HG03196 (cell line): Measurements from ENCODE around the gene MYH7.

ENCODE experiments used
- ATAC-seq: cut with Tn5 transposase; IDR thresholded peaks from one replicate; pipeline ENCODE4 v1.9.1; 2021; ENCODE audit not compliant: unreplicated experiment

Gene MYH7

GRCh38 chr14:23449314-23449713 is 13.9 kb upstream of the MYH7 start:
- ATAC-seq: no peak

GRCh38 chr14:23447361-23448350 is 12.2 kb upstream of the MYH7 start:
- ATAC-seq: no peak

GRCh38 chr14:23446291-23446851 is 10.9 kb upstream of the MYH7 start:
- ATAC-seq: no peak

GRCh38 chr14:23445773-23446172 is 10.3 kb upstream of the MYH7 start:
- ATAC-seq: no peak

- ATAC-seq: no peak
Observed at GRCh38 chr14:23444314-23444713, 8.9 kb upstream of the MYH7 start.

GRCh38 chr14:23443881-23444280 is 8.4 kb upstream of the MYH7 start:
- ATAC-seq: no peak

GRCh38 chr14:23443411-23443812 is 8.0 kb upstream of the MYH7 start:
- ATAC-seq: no peak

GRCh38 chr14:23442721-23443356 is 7.4 kb upstream of the MYH7 start:
- ATAC-seq: no peak

GRCh38 chr14:23441076-23441475 is 5.6 kb upstream of the MYH7 start:
- ATAC-seq: no peak

GRCh38 chr14:23439107-23439835 is 3.8 kb upstream of the MYH7 start:
- no peak for ATAC-seq

GRCh38 chr14:23438101-23438971 is 2.9 kb upstream of the MYH7 start:
- ATAC-seq: no peak

GRCh38 chr14:23437133-23438100 is 2.0 kb upstream of the MYH7 start:
- ATAC-seq: no peak

- ATAC-seq: no peak
Observed at GRCh38 chr14:23436327-23437132, 1.1 kb upstream of the MYH7 start.

- ATAC-seq: no peak
Observed at GRCh38 chr14:23434488-23435222, 805 bp downstream of the MYH7 start.

- no peak for ATAC-seq
Observed at GRCh38 chr14:23433457-23433856, 2.0 kb downstream of the MYH7 start.

- no peak for ATAC-seq
Observed at GRCh38 chr14:23432946-23433345, 2.5 kb downstream of the MYH7 start.

GRCh38 chr14:23432102-23432925 is 3.1 kb downstream of the MYH7 start:
- ATAC-seq: no peak
